Measurements from ENCODE around the gene SLC17A2. TPM values are rescaled to one million over a fixed set of nuclear protein-coding genes. Genes with fewer than 3 reads are reported as not detected.
A peak's percentile ranks its signal among the peaks of the same experiment; 100 is the strongest.

SLC17A2 gene
- total RNA-seq, 2 experiments from 2014 or later = not detected

- H3K4me3 ChIP-seq (ENCODE audit: low read length) = no peak overlapping the region
- peaks cover 7% of the 10 kb centered on the region for H3K4me1 ChIP-seq (ENCODE audit: insufficient read depth, low read length)
- DNase-seq (no peak), ATAC-seq (ENCODE audit: poor library complexity) (no peak)
- TF ChIP-seq CTCF (IDR thresholded peaks at IDR 0.05) = no peak
- peaks cover 98% of the 10 kb centered on the region for H3K36me3 ChIP-seq (ENCODE audit: insufficient read depth, low read length)
- Mint-ChIP-seq H3K36me3 (ENCODE audit: low read depth) (peaks cover 97% of the 10 kb centered on the region), H3K4me1 (ENCODE audit: low read depth) (peaks cover 55% of the 10 kb centered on the region), H3K27ac (no peak overlapping the region), H3K4me3 (no peak overlapping the region), H3K27me3 (no peaks in the 10 kb centered on the region), H3K9me3 (no peaks in the 10 kb centered on the region)
- H3K9me3 ChIP-seq (ENCODE audit: control insufficient read depth in 1 of 2, insufficient read depth in 1 of 2, low read length in 2 of 2) = no peaks in the 10 kb centered on the region
- intact Hi-C loops (cut with DNase I, micrococcal nuclease) = no loop called here
- ChIA-PET CTCF (interaction anchor here (0.9 kb wide), 1 partner anchor 13 kb away, joined by 3 read pairs; no protein-coding TSS in a partner anchor), POLR2A (interaction anchor here (1.4 kb wide), 1 partner anchor 11 kb away, joined by 4 read pairs; no protein-coding TSS in a partner anchor)
- H3K27ac ChIP-seq (ENCODE audit: low read depth in 1 of 2, low read length in 2 of 2) = no peak overlapping the region
- H3K27me3 ChIP-seq (ENCODE audit: control insufficient read depth in 1 of 2, insufficient read depth in 2 of 2, low read length in 2 of 2) = no peaks in the 10 kb centered on the region
These were observed 42.4 kb upstream of the SLC17A2 start for GRCh38 chr6:25972902-25973301.

GRCh38 chr6:25972128-25972527 is 41.6 kb upstream of the SLC17A2 start:
- Mint-ChIP-seq H3K4me3 (no peak overlapping the region), H3K36me3 (ENCODE audit: low read depth) (peaks cover 97% of the 10 kb centered on the region), H3K27ac (peak overlapping the region; percentile 2)

GRCh38 chr6:25971187-25971821 is 40.8 kb upstream of the SLC17A2 start:
- no peak overlapping the region for H3K4me3 Mint-ChIP-seq
- ChIA-PET POLR2A (interaction anchor here (0.9 kb wide), 1 partner anchor 21 kb away, joined by 6 read pairs; no protein-coding TSS in a partner anchor), CTCF (interaction anchor here (1.3 kb wide), 1 partner anchor 21 kb away, joined by 5 read pairs; no protein-coding TSS in a partner anchor)
- Histone ChIP-seq H3K9me3 (ENCODE audit: control insufficient read depth in 1 of 2, insufficient read depth in 1 of 2, low read length in 2 of 2) (no peaks in the 10 kb centered on the region), H3K4me1 (ENCODE audit: insufficient read depth, low read length) (peaks cover 22% of the 10 kb centered on the region), H3K4me3 (ENCODE audit: low read length) (no peak overlapping the region), H3K27ac (ENCODE audit: low read depth in 1 of 2, low read length in 2 of 2) (no peak overlapping the region), H3K36me3 (ENCODE audit: insufficient read depth, low read length) (peaks cover 98% of the 10 kb centered on the region), H3K27me3 (ENCODE audit: control insufficient read depth in 1 of 2, insufficient read depth in 2 of 2, low read length in 2 of 2) (no peaks in the 10 kb centered on the region)
- intact Hi-C loops (cut with DNase I, micrococcal nuclease) = no loop called here
- no peak for TF ChIP-seq CTCF (IDR thresholded peaks at IDR 0.05)
- H3K36me3 Mint-ChIP-seq (ENCODE audit: low read depth) = peaks cover 97% of the 10 kb centered on the region
- H3K4me1 Mint-ChIP-seq (ENCODE audit: low read depth) = peaks cover 57% of the 10 kb centered on the region
- no peaks in the 10 kb centered on the region for H3K9me3 Mint-ChIP-seq
- H3K27me3 Mint-ChIP-seq = no peaks in the 10 kb centered on the region
- ATAC-seq (ENCODE audit: poor library complexity) (no peak), DNase-seq (no peak)
- peak overlapping the region; percentile 2 for H3K27ac Mint-ChIP-seq

More at GRCh38 chr6:25972128-25972527, 41.6 kb upstream of the SLC17A2 start:
- Histone ChIP-seq H3K27ac (ENCODE audit: low read depth in 1 of 2, low read length in 2 of 2) (no peak overlapping the region), H3K27me3 (ENCODE audit: control insufficient read depth in 1 of 2, insufficient read depth in 2 of 2, low read length in 2 of 2) (no peaks in the 10 kb centered on the region), H3K36me3 (ENCODE audit: insufficient read depth, low read length) (peaks cover 98% of the 10 kb centered on the region), H3K4me1 (ENCODE audit: insufficient read depth, low read length) (peaks cover 15% of the 10 kb centered on the region), H3K4me3 (ENCODE audit: low read length) (no peak overlapping the region), H3K9me3 (ENCODE audit: control insufficient read depth in 1 of 2, insufficient read depth in 1 of 2, low read length in 2 of 2) (no peaks in the 10 kb centered on the region)
- POLR2A ChIA-PET = interaction anchor here (1.4 kb wide), 1 partner anchor 12 kb away, joined by 4 read pairs; no protein-coding TSS in a partner anchor
- H3K4me1 Mint-ChIP-seq (ENCODE audit: low read depth) = peaks cover 57% of the 10 kb centered on the region
- no peaks in the 10 kb centered on the region for H3K27me3 Mint-ChIP-seq
- ATAC-seq (ENCODE audit: poor library complexity) (no peak), DNase-seq (no peak)
- intact Hi-C loops (cut with DNase I, micrococcal nuclease) = no loop called here
- no peaks in the 10 kb centered on the region for H3K9me3 Mint-ChIP-seq
- CTCF ChIA-PET = interaction anchor here (0.9 kb wide), 1 partner anchor 14 kb away, joined by 3 read pairs; no protein-coding TSS in a partner anchor
- no peak for TF ChIP-seq CTCF (IDR thresholded peaks at IDR 0.05)
